GM21528 (cell line): ENCODE data around the gene C1orf159.
"Not testable (repeated sequence)": the region's sequence is repeated elsewhere in the genome, so short reads cannot be mapped to it uniquely, and the experiment has no call there.

Source experiments
- ATAC-seq: cut with Tn5 transposase; IDR thresholded peaks from one replicate; pipeline ENCODE4 v1.9.1; 2021; ENCODE audit warnings: mild to moderate bottlenecking, moderate library complexity; ENCODE audit not compliant: unreplicated experiment, low FRiP score

Gene C1orf159

DNA sequence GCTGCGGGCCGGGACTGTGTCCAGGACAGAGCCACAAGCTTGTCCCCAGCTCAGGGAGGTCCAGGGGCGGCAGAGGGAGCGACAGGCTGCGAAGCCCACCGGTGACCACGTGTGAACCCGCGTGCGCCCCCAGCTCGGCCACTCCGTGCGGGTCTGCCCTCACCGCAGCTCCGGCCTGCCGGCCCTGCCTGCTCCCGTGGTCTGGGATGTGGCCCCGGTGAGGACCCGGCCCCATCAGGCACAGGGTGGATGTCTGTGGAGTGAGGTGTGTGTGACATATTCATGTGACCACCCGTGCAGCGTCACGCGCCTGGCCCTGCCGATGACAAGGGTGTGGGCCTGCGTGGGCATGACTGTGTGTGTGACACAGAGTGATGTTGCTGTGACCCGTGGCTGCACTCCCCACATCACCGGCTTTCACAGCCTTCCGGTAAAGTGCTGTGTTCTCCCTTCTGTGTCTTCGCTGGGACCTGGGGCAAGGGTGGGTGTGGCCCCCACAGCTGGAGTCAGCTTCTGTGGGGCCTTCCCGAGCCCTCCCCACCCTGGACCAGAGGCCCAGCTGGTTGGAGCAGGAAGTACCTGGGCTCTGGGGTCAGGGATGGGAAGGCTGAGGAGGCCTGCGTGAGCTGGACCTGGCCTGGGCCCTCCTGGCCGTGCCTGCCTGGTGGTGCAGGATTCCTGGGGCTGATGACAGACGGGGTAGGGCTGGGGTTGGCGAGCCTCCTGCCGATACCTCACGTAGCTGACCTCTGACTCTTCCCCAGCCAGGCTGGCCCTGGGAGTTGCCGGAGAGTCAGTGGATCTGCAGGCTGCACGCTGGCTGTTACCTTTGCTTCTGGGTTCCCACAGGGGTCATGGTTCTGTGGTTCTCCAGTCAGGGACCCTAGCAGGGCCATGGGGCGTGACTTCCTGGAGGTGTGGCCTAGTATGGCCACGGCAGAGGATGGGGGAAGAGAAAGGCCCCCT, 45.9 kb downstream of the C1orf159 start:
- ATAC-seq = no peak

DNA sequence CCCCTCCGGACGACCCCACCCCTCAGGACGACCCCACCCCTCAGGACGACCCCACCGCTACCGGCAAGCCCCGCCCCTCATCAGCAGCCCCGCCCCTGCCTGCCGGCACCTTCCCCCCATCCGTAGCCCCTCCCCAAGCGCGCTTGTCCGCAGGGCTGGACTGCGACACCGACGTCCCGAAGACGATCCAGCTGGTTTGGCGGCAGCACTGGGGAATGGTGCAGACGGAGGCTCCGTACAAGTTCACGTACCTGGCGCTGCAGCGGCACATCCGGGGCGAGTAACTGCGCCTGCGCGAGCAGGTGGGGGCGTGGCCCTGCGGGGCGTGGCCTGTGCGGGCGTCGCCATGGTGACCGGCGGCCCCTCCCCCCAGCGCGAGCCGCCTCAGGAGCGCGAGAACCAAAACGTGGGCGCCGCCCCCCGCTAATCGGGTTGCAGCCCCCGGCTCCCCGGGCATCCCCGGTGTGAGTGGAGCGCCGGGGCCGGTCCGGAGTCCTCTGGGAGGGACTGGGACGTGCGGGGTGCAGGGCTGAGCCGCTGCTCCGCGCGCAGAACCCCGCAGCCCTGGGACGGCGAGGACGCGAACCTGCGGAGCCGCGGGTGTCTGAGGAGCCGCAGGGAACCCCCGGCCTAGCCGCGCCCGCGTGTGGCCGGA, 46.7 kb downstream of the C1orf159 start:
- peak; percentile 51 for ATAC-seq

DNA sequence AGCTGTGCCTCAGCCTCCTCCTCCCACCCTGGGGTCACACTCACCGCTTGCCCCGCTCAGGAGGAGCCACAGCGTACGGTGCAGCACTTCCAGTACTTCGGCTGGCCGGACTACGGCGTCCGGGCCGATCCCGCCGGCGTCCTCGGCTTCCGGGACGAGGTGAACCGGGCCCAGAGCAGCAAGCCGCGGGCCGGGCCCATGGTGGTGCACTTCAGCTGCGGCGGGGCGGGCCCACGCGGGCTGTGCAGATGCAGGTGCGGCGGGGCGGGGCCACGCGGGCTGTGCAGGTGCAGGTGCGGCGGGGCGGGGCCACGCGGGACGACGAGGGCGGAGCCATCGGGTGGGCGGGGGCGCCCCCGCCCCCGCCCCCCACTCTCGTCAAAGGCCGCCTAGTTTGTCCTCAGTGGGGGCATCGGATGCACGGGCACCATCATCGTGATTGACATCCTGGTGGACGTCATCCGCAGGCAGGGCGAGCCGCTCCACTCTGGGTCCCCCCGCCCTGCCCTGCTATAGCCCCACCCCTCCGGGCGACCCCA, 47.3 kb downstream of the C1orf159 start:
- ATAC-seq = peak; percentile 24

- ATAC-seq = no peak
Observed at GRCh38 chr1:1067860-1068516, 47.9 kb downstream of the C1orf159 start.

- ATAC-seq = no peak
Observed at GRCh38 chr1:1067284-1067859, 48.5 kb downstream of the C1orf159 start.

DNA sequence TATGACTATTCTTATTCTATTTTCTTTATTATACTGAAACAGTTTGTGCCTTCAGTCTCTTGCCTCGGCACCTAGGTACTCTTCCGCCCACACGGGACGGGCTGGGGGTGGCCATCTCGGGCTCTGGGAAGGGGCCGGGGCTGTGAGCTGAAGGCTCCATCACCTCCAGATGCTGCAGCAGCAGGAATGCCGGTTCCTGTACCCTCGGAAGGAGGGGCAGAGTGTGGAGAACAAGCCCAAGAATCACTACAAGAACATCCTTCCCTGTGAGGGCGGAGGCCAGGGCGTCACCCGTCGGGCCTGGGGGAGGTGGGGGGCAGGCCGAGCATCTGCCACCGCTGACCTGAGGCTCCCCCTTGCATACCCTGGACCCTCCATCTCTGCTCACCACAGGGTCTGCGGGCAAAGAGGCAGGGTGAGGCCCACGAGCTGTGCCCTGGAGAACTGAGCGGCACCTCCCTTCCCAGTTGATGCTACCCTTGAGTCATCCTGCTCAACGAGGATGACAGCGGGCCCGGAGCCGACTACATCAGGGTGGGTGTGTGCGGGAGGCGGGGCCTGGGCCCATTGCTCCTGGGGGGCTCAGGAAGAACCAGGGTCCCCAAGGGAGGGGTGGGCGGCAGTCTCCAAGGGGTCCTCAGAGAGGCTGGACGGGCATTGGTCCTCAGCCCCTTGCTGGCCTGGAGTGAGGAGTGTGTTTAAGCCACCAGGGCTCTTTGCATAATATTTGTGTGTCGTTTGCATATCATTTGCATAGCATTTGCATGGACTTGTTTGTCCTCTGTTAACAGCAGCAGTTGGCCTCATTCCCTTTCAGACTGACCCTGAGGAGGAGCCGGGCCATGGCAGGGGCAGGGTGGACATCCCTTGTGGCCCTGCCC, 49.2 kb downstream of the C1orf159 start:
- ATAC-seq = no peak

GRCh38 chr1:1065940-1066304, 50.0 kb downstream of the C1orf159 start:
- not testable (repeated sequence) for ATAC-seq

DNA sequence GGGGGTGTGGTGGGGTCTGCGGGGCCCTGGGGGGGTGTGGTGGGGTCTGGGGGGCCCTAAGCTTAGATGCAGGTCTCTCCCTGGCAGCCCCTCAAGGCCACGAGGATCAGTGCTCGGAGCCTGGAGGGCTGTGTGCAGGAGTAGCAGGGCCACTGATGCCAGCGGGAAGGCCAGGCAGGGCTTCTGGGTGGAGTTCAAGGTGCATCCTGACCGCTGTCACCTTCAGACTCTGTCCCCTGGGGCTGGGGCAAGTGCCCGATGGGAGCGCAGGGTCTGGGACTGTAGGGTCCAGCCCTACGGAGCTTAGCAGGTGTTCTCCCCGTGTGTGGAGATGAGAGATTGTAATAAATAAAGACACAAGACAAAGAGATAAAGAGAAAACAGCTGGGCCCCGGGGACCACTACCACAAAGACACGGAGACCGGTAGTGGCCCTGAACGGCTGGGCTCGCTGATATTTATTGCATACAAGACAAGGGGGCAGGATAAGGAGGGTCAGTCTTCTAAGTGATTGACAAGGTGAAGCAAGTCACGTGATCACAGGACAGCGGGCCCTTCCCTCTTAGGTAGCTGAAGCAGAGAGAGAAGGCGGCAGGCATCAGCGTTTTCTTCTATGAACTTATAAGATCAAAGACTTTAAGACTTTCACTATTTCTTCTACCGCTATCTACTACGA, 50.5 kb downstream of the C1orf159 start:
- ATAC-seq = no peak

- peak; percentile 34 for ATAC-seq
Observed at GRCh38 chr1:1063945-1064831, 51.7 kb downstream of the C1orf159 start.

DNA sequence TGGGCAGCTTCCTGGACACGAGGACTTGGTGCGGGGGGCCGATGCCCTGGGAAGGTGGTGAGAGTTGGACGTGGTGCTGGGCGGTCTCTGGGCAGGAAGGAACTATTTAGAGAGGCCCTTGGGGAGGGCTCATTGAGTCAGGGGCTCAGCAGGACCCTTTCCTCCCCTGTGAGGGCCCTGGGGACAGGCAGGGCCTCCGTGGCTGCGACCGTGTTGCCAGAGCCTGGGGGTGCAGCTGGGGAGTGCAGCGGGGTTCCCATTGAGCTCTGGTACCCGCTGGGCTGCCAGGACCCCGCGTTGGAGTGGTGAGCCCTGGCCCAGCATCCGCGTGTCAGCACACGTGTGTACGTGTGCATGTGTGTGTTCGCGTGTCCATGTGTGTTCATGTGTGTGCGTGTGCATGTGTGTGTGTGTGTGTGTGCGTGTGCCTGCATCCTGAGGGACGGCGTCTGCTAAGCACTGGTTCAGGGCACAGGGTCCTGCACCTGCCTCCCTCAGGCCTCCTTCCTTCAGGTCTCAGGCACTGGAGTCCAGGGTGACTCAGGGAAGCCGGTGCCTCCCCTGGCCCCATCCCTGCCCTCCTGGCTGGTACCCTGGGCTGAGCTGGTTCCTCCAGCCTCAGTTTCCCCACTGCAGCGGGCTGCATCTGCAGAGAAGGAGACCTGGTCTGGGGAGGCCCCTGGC, 52.5 kb downstream of the C1orf159 start:
- ATAC-seq = no peak

GRCh38 chr1:1062348-1063163, 53.3 kb downstream of the C1orf159 start:
- ATAC-seq = no peak

DNA sequence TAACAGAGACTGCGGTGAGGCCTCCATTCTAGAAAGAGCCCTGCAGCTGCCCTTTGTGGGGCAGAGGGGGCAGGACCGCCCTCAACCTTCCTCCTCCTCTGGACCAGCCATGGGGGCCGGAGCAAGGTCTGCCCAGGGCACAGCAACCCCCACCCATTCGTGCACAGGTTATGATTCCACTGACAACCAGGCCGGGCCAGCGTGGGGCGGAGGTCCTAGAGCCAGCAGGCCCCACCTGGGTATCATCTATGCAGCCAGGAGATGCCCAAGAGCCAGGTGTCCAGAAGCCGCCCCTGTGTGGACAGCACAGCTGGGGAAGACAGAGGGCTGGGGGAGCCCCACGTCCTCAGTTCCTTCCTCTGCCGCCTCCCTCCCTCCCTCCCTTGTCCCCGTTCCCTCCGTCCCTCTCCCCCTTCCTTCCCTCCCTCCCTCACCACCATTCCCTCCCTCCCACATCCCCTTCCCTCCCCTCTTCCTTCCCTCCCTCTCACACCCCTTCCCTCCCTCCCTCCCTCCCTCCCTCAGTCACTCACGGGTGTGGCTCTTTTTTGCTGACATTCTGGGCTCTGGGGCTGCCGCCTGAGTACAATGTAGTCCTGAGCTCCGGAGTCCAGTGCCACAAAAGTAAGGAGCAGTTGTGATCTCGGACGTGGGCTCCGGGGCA, 54.1 kb downstream of the C1orf159 start:
- ATAC-seq = no peak

DNA sequence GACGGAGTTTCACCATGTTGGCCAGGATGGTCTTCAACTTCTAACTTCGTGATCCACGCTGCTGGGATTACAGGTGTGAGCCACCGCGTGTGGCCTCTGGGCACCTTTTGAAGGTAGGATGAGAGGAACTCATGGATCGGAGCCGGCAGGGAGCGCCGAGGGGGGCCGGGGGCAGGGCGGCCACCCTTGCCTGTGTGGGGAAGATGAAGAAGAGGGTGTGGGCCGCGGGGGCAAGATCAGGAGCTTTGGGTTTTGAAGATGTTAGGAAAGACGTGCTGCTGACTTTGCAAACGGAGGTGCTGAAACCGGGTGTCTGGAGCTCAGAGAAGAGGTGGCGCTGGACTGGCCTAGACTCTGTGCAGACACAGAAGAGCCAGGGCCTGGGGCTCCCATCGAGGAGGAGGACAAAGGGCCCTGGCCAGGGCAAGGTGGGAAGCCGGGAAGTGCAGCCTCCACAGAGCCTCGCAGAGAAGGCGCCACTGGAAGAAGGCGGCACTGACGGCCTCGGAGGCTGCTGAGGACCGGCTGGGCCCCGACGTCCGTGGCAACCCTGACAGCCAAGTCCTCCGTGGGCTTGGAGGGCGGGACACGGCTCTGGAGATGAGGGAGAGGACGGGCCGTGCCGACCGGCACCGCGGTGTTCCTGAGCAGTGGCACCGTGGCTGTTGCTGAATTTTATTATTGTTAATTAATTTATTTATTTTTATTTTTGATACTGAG, 55.4 kb downstream of the C1orf159 start:
- no peak for ATAC-seq

- peak; percentile 66 for ATAC-seq
Observed at GRCh38 chr1:1059494-1060280, 56.2 kb downstream of the C1orf159 start.
